Activated naive CD4-positive, alpha-beta T cell treated with anti-CD3 and anti-CD28 coated beads, Interleukin-2, amount 10 ng/mL, durations not matched to agents 7 days and 5 days (primary cell): ENCODE measurements around the gene HYLS1.

Source experiments
- CTCF ChIA-PET: fragments of 350-600 bp; sonication (Branson Sonifier 250); formaldehyde crosslinking; loops from one replicate; lab custom pipeline; 2021; ENCODE audit warnings: antibody characterized with exemption; lab: Charles Lee
- DNase-seq: peaks from one replicate; pipeline ENCODE4 v3.0.0-alpha.2; 2020
- H3K27ac Mint-ChIP-seq: one replicate; pipeline ENCODE4 v1.8.0; 2021; ENCODE audit warnings: mild to moderate bottlenecking, moderate library complexity, mixed read lengths
- H3K27me3 Mint-ChIP-seq: one replicate; pipeline ENCODE4 v1.8.0; 2021; ENCODE audit warnings: mild to moderate bottlenecking, mixed read lengths
- H3K36me3 Mint-ChIP-seq: one replicate; pipeline ENCODE4 v1.8.0; 2021; ENCODE audit warnings: mixed read lengths
- H3K4me1 Mint-ChIP-seq: one replicate; pipeline ENCODE4 v1.8.0; 2021; ENCODE audit warnings: mixed read lengths
- H3K4me3 Mint-ChIP-seq: one replicate; pipeline ENCODE4 v1.8.0; 2021; ENCODE audit warnings: mild to moderate bottlenecking, moderate library complexity, mixed read lengths
- H3K9me3 Mint-ChIP-seq: one replicate; pipeline ENCODE4 v1.8.0; 2021; ENCODE audit warnings: mixed read lengths

HYLS1 gene

GRCh38 chr11:125944350-125945010 lies 57.0 kb downstream of the HYLS1 start:
- Mint-ChIP-seq H3K36me3 (no peaks in the 10 kb centered on the region), H3K27me3 (peaks cover 14% of the 10 kb centered on the region), H3K9me3 (no peaks in the 10 kb centered on the region), H3K4me1 (peaks cover 7% of the 10 kb centered on the region), H3K4me3 (no peak overlapping the region), H3K27ac (no peak overlapping the region)
- DNase-seq, result no peak
- CTCF ChIA-PET, result interaction anchor here (1.2 to 9.5 kb wide), 2 partner anchors 249 kb away, joined by 4 to 79 read pairs; no protein-coding TSS in a partner anchor

- H3K36me3 Mint-ChIP-seq, result no peaks in the 10 kb centered on the region
- H3K27me3 Mint-ChIP-seq, result peaks cover 14% of the 10 kb centered on the region
- CTCF ChIA-PET, result interaction anchor here (1.2 kb wide), 2 partner anchors 248 to 258 kb away, joined by 3 to 4 read pairs; no protein-coding TSS in a partner anchor
- DNase-seq, result no peak
- H3K27ac Mint-ChIP-seq, result no peak overlapping the region
- no peaks in the 10 kb centered on the region for H3K9me3 Mint-ChIP-seq
- H3K4me3 Mint-ChIP-seq, result no peak overlapping the region
- H3K4me1 Mint-ChIP-seq, result peaks cover 7% of the 10 kb centered on the region
Observed at GRCh38 chr11:125945011-125945796, 57.7 kb downstream of the HYLS1 start.

DNA sequence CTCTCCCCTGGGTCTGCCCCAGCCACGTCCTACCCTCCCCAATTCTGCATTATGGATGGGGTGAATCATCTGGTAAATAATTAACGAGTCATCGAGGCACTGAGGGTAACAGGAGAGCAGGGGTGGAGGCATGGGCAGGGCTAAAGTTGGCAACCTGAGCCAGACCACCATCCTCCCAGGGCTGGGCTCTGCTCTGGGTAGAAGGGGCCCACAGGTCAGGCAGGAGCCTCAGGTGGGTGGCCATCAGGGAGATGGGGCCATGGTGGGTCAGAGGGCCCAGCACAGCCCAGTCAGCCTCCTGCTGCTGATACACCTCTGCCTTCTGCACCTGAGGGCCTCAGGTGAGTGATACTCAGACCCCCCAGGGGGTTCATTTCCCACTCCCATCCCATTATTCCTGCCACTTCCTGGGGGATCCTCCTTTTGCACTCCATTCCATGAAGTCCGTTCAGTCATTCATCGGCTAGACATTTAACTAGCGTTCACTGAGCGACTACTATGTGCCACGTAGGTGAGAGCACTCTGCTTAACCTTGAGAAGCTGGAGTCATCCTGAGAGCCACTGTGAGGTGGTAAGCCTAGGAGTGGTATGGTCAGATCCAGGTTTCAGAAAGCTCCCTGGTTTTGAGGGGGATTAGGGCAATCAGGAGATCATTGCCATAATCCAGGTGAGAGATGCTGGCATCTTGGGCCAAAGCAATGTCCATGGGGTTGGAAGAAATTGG lies 58.5 kb downstream of the HYLS1 start, which contains the start of gene VSIG10L2:
Gene VSIG10L2, plus strand, starts transcription at position 248 of the 724 bp plus-strand sequence. Its CDS starts 12 bp downstream, at position 260.
- CTCF ChIA-PET, result interaction anchor here (1.2 kb wide), 2 partner anchors 248 to 258 kb away, joined by 3 to 4 read pairs; no protein-coding TSS in a partner anchor
- H3K4me1 Mint-ChIP-seq, result peaks cover 7% of the 10 kb centered on the region
- H3K27me3 Mint-ChIP-seq, result peaks cover 17% of the 10 kb centered on the region
- no peak within 1 kb of the TSS for H3K27ac Mint-ChIP-seq
- no peaks in the 10 kb centered on the region for H3K9me3 Mint-ChIP-seq
- H3K36me3 Mint-ChIP-seq, result no peaks in the 10 kb centered on the region
- H3K4me3 Mint-ChIP-seq, result no peak within 1 kb of the TSS
- DNase-seq, result no peak

DNA sequence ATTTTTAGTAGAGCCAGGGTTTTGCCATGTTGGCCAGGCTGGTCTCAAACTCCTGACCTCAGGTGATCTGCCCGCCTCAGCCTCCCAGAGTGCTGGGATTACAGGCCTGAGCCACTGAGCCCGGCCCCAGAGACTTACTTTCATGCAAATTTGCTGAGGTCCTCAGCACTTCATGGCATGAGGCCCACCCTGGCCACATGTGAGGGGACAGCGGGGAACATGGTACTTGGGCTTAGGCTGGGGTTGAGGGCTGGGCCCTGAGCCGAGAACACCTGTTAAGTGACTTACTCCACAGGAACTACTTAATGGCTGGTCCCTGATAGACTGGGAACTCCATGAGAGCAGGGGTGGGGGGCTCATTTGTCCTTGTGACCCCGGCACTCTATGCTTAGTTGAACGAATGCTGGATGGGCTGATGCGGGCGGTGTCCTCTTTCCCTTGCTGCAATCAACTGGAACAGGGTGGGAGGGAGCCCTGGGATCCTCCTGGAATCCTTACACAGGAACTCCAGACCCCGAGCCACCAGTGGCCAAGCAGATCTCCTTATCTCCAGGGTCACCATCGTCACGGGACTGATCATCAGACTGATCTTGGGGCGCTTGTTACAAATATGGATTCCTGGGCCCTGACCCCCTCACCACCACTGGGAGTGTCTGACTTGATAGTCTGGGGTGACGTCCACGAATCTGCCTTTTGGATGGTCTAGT lies 59.4 kb downstream of the HYLS1 start:
- no peak for DNase-seq
- no peaks in the 10 kb centered on the region for H3K9me3 Mint-ChIP-seq
- H3K4me1 Mint-ChIP-seq, result peaks cover 7% of the 10 kb centered on the region
- CTCF ChIA-PET, result no interaction called here
- H3K27ac Mint-ChIP-seq, result no peak overlapping the region
- peaks cover 16% of the 10 kb centered on the region for H3K27me3 Mint-ChIP-seq
- H3K36me3 Mint-ChIP-seq, result no peaks in the 10 kb centered on the region
- no peak overlapping the region for H3K4me3 Mint-ChIP-seq

GRCh38 chr11:125947419-125948277 lies 60.2 kb downstream of the HYLS1 start:
- CTCF ChIA-PET, result no interaction called here

DNA sequence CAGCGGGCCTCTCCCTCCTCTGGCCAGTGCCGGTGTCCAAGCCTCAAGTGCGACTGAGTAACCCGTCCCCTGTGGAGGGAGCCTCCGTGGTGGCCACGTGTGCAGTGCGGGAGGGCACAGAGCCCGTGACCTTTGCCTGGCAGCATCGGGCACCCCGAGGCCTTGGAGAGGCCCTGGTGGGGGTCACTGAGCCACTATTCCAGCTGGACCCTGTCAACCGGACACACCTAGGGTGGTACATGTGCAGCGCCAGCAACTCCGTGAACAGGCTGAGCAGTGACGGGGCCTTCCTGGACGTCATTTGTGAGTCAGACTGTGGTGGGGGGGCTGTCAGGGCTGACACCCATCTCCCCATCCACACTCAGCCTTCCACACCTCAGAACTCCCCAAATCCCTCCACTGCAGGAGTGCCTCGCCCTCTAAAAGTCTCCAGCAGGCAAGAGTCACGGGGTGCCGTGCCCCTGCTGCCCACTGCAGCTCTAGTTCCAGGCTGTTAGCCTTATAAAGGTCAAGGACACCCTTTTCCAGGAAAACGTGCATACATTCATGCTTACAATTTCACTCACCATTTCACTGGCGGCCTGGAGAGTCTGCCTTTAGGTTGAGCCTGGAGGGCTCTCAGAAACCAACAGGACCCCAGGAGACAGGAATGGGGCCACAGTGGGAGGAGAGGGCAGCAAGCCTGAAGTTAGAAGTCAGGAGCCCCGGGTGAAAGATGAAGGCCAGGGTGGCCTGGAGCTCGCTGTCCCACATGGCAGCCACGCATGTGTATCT lies 61.0 kb downstream of the HYLS1 start:
- H3K36me3 Mint-ChIP-seq, result no peaks in the 10 kb centered on the region
- H3K9me3 Mint-ChIP-seq, result no peaks in the 10 kb centered on the region
- CTCF ChIA-PET, result interaction anchor here (1.4 kb wide), 1 partner anchor 10 kb away, joined by 3 read pairs; no protein-coding TSS in a partner anchor
- DNase-seq, result no peak
- H3K27ac Mint-ChIP-seq, result no peak overlapping the region
- H3K4me1 Mint-ChIP-seq, result no peaks in the 10 kb centered on the region
- no peak overlapping the region for H3K4me3 Mint-ChIP-seq
- H3K27me3 Mint-ChIP-seq, result peaks cover 13% of the 10 kb centered on the region

More at GRCh38 chr11:125947419-125948277, 60.2 kb downstream of the HYLS1 start:
- Mint-ChIP-seq H3K36me3 (no peaks in the 10 kb centered on the region), H3K9me3 (no peaks in the 10 kb centered on the region), H3K4me1 (no peaks in the 10 kb centered on the region), H3K27ac (no peak overlapping the region), H3K27me3 (peaks cover 13% of the 10 kb centered on the region), H3K4me3 (no peak overlapping the region)
- DNase-seq, result no peak

DNA sequence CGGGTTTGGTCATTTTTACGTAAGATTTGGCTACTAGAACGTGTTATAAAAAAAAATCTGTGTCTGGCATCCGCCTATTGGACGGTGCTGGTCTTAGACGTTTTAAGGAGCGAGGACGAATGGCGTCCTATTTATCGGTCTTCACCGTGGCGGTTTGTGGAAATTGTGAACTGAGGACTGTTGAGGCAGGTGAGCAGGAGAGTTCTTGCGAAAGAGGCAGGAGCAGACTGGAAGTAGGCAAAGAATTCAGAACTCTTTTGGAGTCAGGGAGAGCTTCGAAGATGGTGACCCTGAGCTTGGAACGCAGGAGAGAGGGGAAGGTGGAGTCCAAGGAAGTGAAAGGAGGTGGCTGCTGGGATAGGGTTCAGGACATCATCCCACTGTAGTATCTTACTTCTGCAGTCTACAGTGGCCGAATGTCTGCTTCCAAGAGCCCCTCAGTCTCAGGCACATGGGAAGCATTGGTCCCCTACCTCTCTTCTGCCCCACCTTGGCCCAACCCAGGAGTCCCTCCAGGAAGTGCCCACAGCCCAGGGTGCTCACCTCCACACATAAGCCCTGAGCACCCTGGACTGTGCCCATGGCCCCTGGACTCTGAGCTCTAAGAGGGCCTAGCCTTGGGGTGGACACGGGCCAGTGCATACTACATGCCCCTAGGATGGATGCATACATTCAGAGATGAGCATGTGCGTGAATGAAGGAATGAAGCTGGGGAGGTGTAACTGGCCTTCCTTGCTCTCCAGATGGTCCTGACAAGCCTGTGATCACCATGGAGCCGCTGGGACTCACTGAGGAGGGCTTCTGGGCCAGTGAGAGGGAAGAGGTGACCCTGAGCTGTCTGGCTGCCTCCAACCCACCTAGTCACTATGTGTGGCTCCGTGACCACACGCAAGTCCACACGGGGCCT lies 62.1 kb downstream of the HYLS1 start:
- no peaks in the 10 kb centered on the region for H3K9me3 Mint-ChIP-seq
- no peak for DNase-seq
- peaks cover 16% of the 10 kb centered on the region for H3K27me3 Mint-ChIP-seq
- CTCF ChIA-PET, result interaction anchor here (1.4 kb wide), 1 partner anchor 11 kb away, joined by 3 read pairs; no protein-coding TSS in a partner anchor
- no peaks in the 10 kb centered on the region for H3K4me1 Mint-ChIP-seq
- H3K4me3 Mint-ChIP-seq, result no peak overlapping the region
- H3K36me3 Mint-ChIP-seq, result no peaks in the 10 kb centered on the region
- no peak overlapping the region for H3K27ac Mint-ChIP-seq

- H3K4me1 Mint-ChIP-seq, result no peaks in the 10 kb centered on the region
- CTCF ChIA-PET, result interaction anchor here (0.6 kb wide), 1 partner anchor 248 kb away, joined by 3 read pairs; no protein-coding TSS in a partner anchor
Observed at GRCh38 chr11:125950178-125950490, 62.7 kb downstream of the HYLS1 start.

More at GRCh38 chr11:125950178-125950490, 62.7 kb downstream of the HYLS1 start:
- H3K4me3 Mint-ChIP-seq, result no peak overlapping the region
- DNase-seq, result no peak
- no peaks in the 10 kb centered on the region for H3K9me3 Mint-ChIP-seq
- peaks cover 13% of the 10 kb centered on the region for H3K27me3 Mint-ChIP-seq
- H3K27ac Mint-ChIP-seq, result no peak overlapping the region
- no peaks in the 10 kb centered on the region for H3K36me3 Mint-ChIP-seq
